Subcutaneous abdominal adipose tissue (tissue), 5 donors: ENCODE results near the gene HERC4.
A peak's percentile ranks its signal among the peaks of the same experiment; 100 is the strongest.

Source experiments
- H3K27ac ChIP-seq: one replicate; pipeline ENCODE4 v1.7.0; 2013; ENCODE audit warnings: low read depth, mild to moderate bottlenecking, inconsistent platforms, low read length, moderate library complexity
- H3K27me3 ChIP-seq, 5 donors: one replicate each; pipeline ENCODE4 v1.7.0; 2013; ENCODE audit warnings: low read length in 5 of 5, inconsistent platforms in 1 of 5; ENCODE audit not compliant: control insufficient read depth in 5 of 5, insufficient read depth in 4 of 5
- H3K36me3 ChIP-seq, 5 donors: one replicate each; pipeline ENCODE4 v1.7.0; 2013; ENCODE audit warnings: low read length in 5 of 5; ENCODE audit not compliant: control insufficient read depth in 5 of 5, insufficient read depth in 5 of 5
- H3K4me1 ChIP-seq, 5 donors: one replicate each; pipeline ENCODE4 v1.7.0; 2013; ENCODE audit warnings: low read length in 5 of 5, mild to moderate bottlenecking in 3 of 5, moderate library complexity in 1 of 5; ENCODE audit not compliant: control insufficient read depth in 5 of 5, insufficient read depth in 5 of 5
- H3K4me3 ChIP-seq, 5 donors: one replicate each; pipeline ENCODE4 v1.7.0; 2013; ENCODE audit warnings: low read length in 5 of 5, low read depth in 1 of 5
- H3K9ac ChIP-seq, 5 donors: one replicate each; pipeline ENCODE4 v1.7.0; 2013; ENCODE audit warnings: low read length in 5 of 5, mild to moderate bottlenecking in 4 of 5, moderate library complexity in 3 of 5
- H3K9me3 ChIP-seq, 5 donors: one replicate each; pipeline ENCODE4 v1.7.0; 2013; ENCODE audit warnings: low read length in 5 of 5; ENCODE audit not compliant: control insufficient read depth in 5 of 5
- donor health status: healthy.
- donor health status: healthy.
- donor health status: healthy.
- donor health status: healthy.
- donor health status: healthy.

HERC4 gene

GRCh38 chr10:67935223-67935622 is 139.9 kb downstream of the HERC4 start:
- H3K9ac ChIP-seq, result no peak overlapping the region
- H3K9me3 ChIP-seq, result no peaks in the 10 kb centered on the region
- H3K27ac ChIP-seq, result no peak overlapping the region
- H3K27me3 ChIP-seq, result no peaks in the 10 kb centered on the region
- peaks cover 26 to 55% (median 32%) of the 10 kb centered on the region in 5 donors for H3K36me3 ChIP-seq
- no peak overlapping the region for H3K4me3 ChIP-seq
- H3K4me1 ChIP-seq, result no peaks in the 10 kb centered on the region

GRCh38 chr10:67934336-67934735 is 140.7 kb downstream of the HERC4 start:
- Histone ChIP-seq H3K36me3 (peaks cover 25 to 57% (median 35%) of the 10 kb centered on the region in 5 donors), H3K27ac (no peak overlapping the region)

GRCh38 chr10:67933199-67933598 is 141.9 kb downstream of the HERC4 start:
- peaks cover 21 to 58% (median 33%) of the 10 kb centered on the region in 5 donors for H3K36me3 ChIP-seq
- H3K4me3 ChIP-seq, result no peak overlapping the region
- H3K27ac ChIP-seq, result no peak overlapping the region
- H3K27me3 ChIP-seq, result no peaks in the 10 kb centered on the region
- no peaks in the 10 kb centered on the region for H3K9me3 ChIP-seq
- H3K4me1 ChIP-seq, result no peaks in the 10 kb centered on the region
- H3K9ac ChIP-seq, result no peak overlapping the region

More at GRCh38 chr10:67934336-67934735, 140.7 kb downstream of the HERC4 start:
- Histone ChIP-seq H3K9me3 (no peaks in the 10 kb centered on the region), H3K9ac (no peak overlapping the region), H3K4me3 (no peak overlapping the region), H3K4me1 (no peaks in the 10 kb centered on the region), H3K27me3 (no peaks in the 10 kb centered on the region)

- Histone ChIP-seq H3K27ac (no peak overlapping the region), H3K4me3 (no peak overlapping the region), H3K27me3 (no peaks in the 10 kb centered on the region), H3K9me3 (no peaks in the 10 kb centered on the region), H3K4me1 (peaks cover 0 to 3% (median 0%) of the 10 kb centered on the region in 5 donors), H3K9ac (no peak overlapping the region), H3K36me3 (peaks cover 26 to 63% (median 35%) of the 10 kb centered on the region in 5 donors)
Observed at GRCh38 chr10:67926951-67927350, 148.1 kb downstream of the HERC4 start.

GRCh38 chr10:67925449-67926005 is 149.6 kb downstream of the HERC4 start:
- Histone ChIP-seq H3K27ac (no peak overlapping the region), H3K36me3 (peaks cover 23 to 49% (median 28%) of the 10 kb centered on the region in 5 donors), H3K4me3 (no peak overlapping the region), H3K27me3 (no peaks in the 10 kb centered on the region), H3K9me3 (no peaks in the 10 kb centered on the region), H3K4me1 (peaks cover 0 to 10% (median 0%) of the 10 kb centered on the region in 5 donors), H3K9ac (no peak overlapping the region)

- no peak overlapping the region for H3K9ac ChIP-seq
- peaks cover 0 to 11% (median 0%) of the 10 kb centered on the region in 5 donors for H3K4me1 ChIP-seq
- no peak overlapping the region for H3K4me3 ChIP-seq
- peak overlapping the region; percentile 47 for H3K27ac ChIP-seq
- no peaks in the 10 kb centered on the region for H3K27me3 ChIP-seq
- H3K9me3 ChIP-seq, result no peaks in the 10 kb centered on the region
- H3K36me3 ChIP-seq, result peaks cover 19 to 45% (median 23%) of the 10 kb centered on the region in 5 donors
Observed at GRCh38 chr10:67924136-67924535, 150.9 kb downstream of the HERC4 start.

- no peaks in the 10 kb centered on the region for H3K27me3 ChIP-seq
- H3K36me3 ChIP-seq, result peaks cover 19 to 47% (median 23%) of the 10 kb centered on the region in 5 donors
- H3K4me1 ChIP-seq, result peaks cover 0 to 11% (median 0%) of the 10 kb centered on the region in 5 donors
Observed at GRCh38 chr10:67923551-67923950, 151.5 kb downstream of the HERC4 start.

GRCh38 chr10:67921065-67921464 is 154.0 kb downstream of the HERC4 start:
- H3K36me3 ChIP-seq, result peaks cover 13 to 46% (median 23%) of the 10 kb centered on the region in 5 donors

More at GRCh38 chr10:67923551-67923950, 151.5 kb downstream of the HERC4 start:
- H3K9me3 ChIP-seq, result no peaks in the 10 kb centered on the region
- no peak overlapping the region for H3K9ac ChIP-seq
- peak overlapping the region; percentile 47 for H3K27ac ChIP-seq
- H3K4me3 ChIP-seq, result no peak overlapping the region

GRCh38 chr10:67917679-67918078 is 157.4 kb downstream of the HERC4 start:
- H3K36me3 ChIP-seq, result peaks cover 19 to 55% (median 33%) of the 10 kb centered on the region in 5 donors

More at GRCh38 chr10:67921065-67921464, 154.0 kb downstream of the HERC4 start:
- Histone ChIP-seq H3K9ac (no peak overlapping the region), H3K9me3 (no peaks in the 10 kb centered on the region), H3K27me3 (no peaks in the 10 kb centered on the region), H3K4me3 (no peak overlapping the region), H3K27ac (peak overlapping the region; percentile 53), H3K4me1 (peaks cover 0 to 11% (median 0%) of the 10 kb centered on the region in 5 donors)

GRCh38 chr10:67917169-67917568 is 157.9 kb downstream of the HERC4 start:
- H3K36me3 ChIP-seq, result peaks cover 24 to 58% (median 36%) of the 10 kb centered on the region in 5 donors

More at GRCh38 chr10:67917679-67918078, 157.4 kb downstream of the HERC4 start:
- peaks cover 0 to 11% (median 0%) of the 10 kb centered on the region in 5 donors for H3K4me1 ChIP-seq
- H3K9me3 ChIP-seq, result no peaks in the 10 kb centered on the region
- H3K4me3 ChIP-seq, result no peak overlapping the region
- H3K27me3 ChIP-seq, result no peaks in the 10 kb centered on the region
- no peak overlapping the region for H3K9ac ChIP-seq
- H3K27ac ChIP-seq, result no peak overlapping the region

More at GRCh38 chr10:67917169-67917568, 157.9 kb downstream of the HERC4 start:
- H3K9me3 ChIP-seq, result no peaks in the 10 kb centered on the region
- H3K27ac ChIP-seq, result no peak overlapping the region
- H3K27me3 ChIP-seq, result no peaks in the 10 kb centered on the region
- no peak overlapping the region for H3K9ac ChIP-seq
- peaks cover 0 to 11% (median 0%) of the 10 kb centered on the region in 5 donors for H3K4me1 ChIP-seq
- no peak overlapping the region for H3K4me3 ChIP-seq
